ENCODE measurements around the gene ANKRD63. TPM values are rescaled to one million over a fixed set of nuclear protein-coding genes. Genes with fewer than 3 reads are reported as not detected.

Gene ANKRD63
- total RNA-seq, 2 donors from 2014 or later: not detected

GRCh38 chr15:40329804-40330203 lies 46.9 kb upstream of the ANKRD63 start:
- no peak for TF ChIP-seq CTCF (IDR thresholded peaks at IDR 0.05)
- H3K36me3 ChIP-seq: no peaks in the 10 kb centered on the region
- H3K27ac ChIP-seq: peak overlapping the region; percentile 78 to 86
- DNase-seq (ENCODE audit: low spot score) (no peak), ATAC-seq (ENCODE audit: insufficient number of reproducible peaks, low FRiP score, low read depth) (no peak)
- peaks cover 59 to 93% of the 10 kb centered on the region in 2 donors for H3K4me1 ChIP-seq (ENCODE audit: control insufficient read depth in 1 of 2, low read depth in 2 of 2)
- H3K4me3 ChIP-seq: no peak overlapping the region
- no peaks in the 10 kb centered on the region for H3K27me3 ChIP-seq (replicated peaks; ENCODE audit: insufficient read depth)
- no peaks in the 10 kb centered on the region for H3K9me3 ChIP-seq

- peak overlapping the region; percentile 78 to 86 for H3K27ac ChIP-seq
- no peak for TF ChIP-seq CTCF (IDR thresholded peaks at IDR 0.05)
- H3K4me1 ChIP-seq (ENCODE audit: control insufficient read depth in 1 of 2, low read depth in 2 of 2): peaks cover 52 to 83% of the 10 kb centered on the region in 2 donors
- H3K27me3 ChIP-seq (replicated peaks; ENCODE audit: insufficient read depth): no peaks in the 10 kb centered on the region
- no peaks in the 10 kb centered on the region for H3K36me3 ChIP-seq
- H3K9me3 ChIP-seq: no peaks in the 10 kb centered on the region
- H3K4me3 ChIP-seq: peak overlapping the region; percentile 87
- no peak for ATAC-seq (ENCODE audit: insufficient number of reproducible peaks, low FRiP score, low read depth)
- DNase-seq (ENCODE audit: low spot score): no peak
Observed at GRCh38 chr15:40328751-40329150, 45.9 kb upstream of the ANKRD63 start.

GRCh38 chr15:40328176-40328575 lies 45.3 kb upstream of the ANKRD63 start:
- ATAC-seq (ENCODE audit: insufficient number of reproducible peaks, low FRiP score, low read depth) (no peak), DNase-seq (ENCODE audit: low spot score) (no peak)
- no peak for TF ChIP-seq CTCF (IDR thresholded peaks at IDR 0.05)
- Histone ChIP-seq H3K9me3 (no peaks in the 10 kb centered on the region), H3K4me1 (ENCODE audit: control insufficient read depth in 1 of 2, low read depth in 2 of 2) (peaks cover 48 to 77% of the 10 kb centered on the region in 2 donors), H3K36me3 (no peaks in the 10 kb centered on the region), H3K4me3 (peak overlapping the region; percentile 87), H3K27ac (peak overlapping the region; percentile 78 to 86), H3K27me3 (replicated peaks; ENCODE audit: insufficient read depth) (no peaks in the 10 kb centered on the region)

GRCh38 chr15:40327457-40327856 lies 44.6 kb upstream of the ANKRD63 start:
- Histone ChIP-seq H3K36me3 (no peaks in the 10 kb centered on the region), H3K4me3 (peak overlapping the region; percentile 87), H3K4me1 (ENCODE audit: control insufficient read depth in 1 of 2, low read depth in 2 of 2) (peaks cover 48 to 75% of the 10 kb centered on the region in 2 donors), H3K27me3 (replicated peaks; ENCODE audit: insufficient read depth) (no peaks in the 10 kb centered on the region), H3K27ac (peak overlapping the region; percentile 78 to 86), H3K9me3 (no peaks in the 10 kb centered on the region)
- DNase-seq (ENCODE audit: low spot score) (no peak), ATAC-seq (ENCODE audit: insufficient number of reproducible peaks, low FRiP score, low read depth) (no peak)
- TF ChIP-seq CTCF (IDR thresholded peaks at IDR 0.05): no peak

- ATAC-seq (ENCODE audit: insufficient number of reproducible peaks, low FRiP score, low read depth) (no peak), DNase-seq (ENCODE audit: low spot score) (no peak)
- H3K27ac ChIP-seq: peak overlapping the region; percentile 78 to 86
- H3K9me3 ChIP-seq: no peaks in the 10 kb centered on the region
- no peak for TF ChIP-seq CTCF (IDR thresholded peaks at IDR 0.05)
- H3K4me1 ChIP-seq (ENCODE audit: control insufficient read depth in 1 of 2, low read depth in 2 of 2): peaks cover 47 to 71% of the 10 kb centered on the region in 2 donors
- H3K36me3 ChIP-seq: no peaks in the 10 kb centered on the region
- H3K27me3 ChIP-seq (replicated peaks; ENCODE audit: insufficient read depth): no peaks in the 10 kb centered on the region
- peak overlapping the region; percentile 87 for H3K4me3 ChIP-seq
Observed at GRCh38 chr15:40325700-40326099, 42.8 kb upstream of the ANKRD63 start.

Measured in thoracic aorta (tissue), 2 donors.